Activated B cell treated with CpG ODN at 0.5 μM for 24 hours (primary cell): ENCODE results near the gene LRP3. TPM values are rescaled to one million over a fixed set of nuclear protein-coding genes. Genes with fewer than 3 reads are reported as not detected.

ENCODE experiments used
- ATAC-seq: fragments of 200-7000 bp; cut with Tn5 transposase; one replicate; pipeline ENCODE4 v1.10.0; 2021; ENCODE audit warnings: low read depth, mild to moderate bottlenecking, moderate library complexity
- CTCF ChIA-PET: fragments of 350-600 bp; sonication (Branson Sonifier 250); formaldehyde crosslinking; loops from one replicate; lab custom pipeline; 2021; ENCODE audit warnings: antibody characterized with exemption; lab: Charles Lee
- POLR2A ChIA-PET: fragments of 350-600 bp; sonication (Branson Sonifier 250); formaldehyde crosslinking; loops from one replicate; lab custom pipeline; 2021; ENCODE audit warnings: antibody characterized with exemption; lab: Charles Lee
- DNase-seq: peaks from one replicate; pipeline ENCODE4 v3.0.0; 2022
- H3K27ac Mint-ChIP-seq: one replicate; pipeline ENCODE4 v1.8.0; 2020; ENCODE audit warnings: mixed read lengths
- H3K27me3 Mint-ChIP-seq: one replicate; pipeline ENCODE4 v1.8.0; 2021; ENCODE audit warnings: mixed read lengths
- H3K36me3 Mint-ChIP-seq: one replicate; pipeline ENCODE4 v1.8.0; 2021; ENCODE audit warnings: low read depth, mixed read lengths
- H3K4me1 Mint-ChIP-seq: one replicate; pipeline ENCODE4 v1.8.0; 2021; ENCODE audit warnings: mixed read lengths
- H3K4me3 Mint-ChIP-seq: one replicate; pipeline ENCODE4 v1.8.0; 2020; ENCODE audit warnings: mild to moderate bottlenecking, mixed read lengths
- H3K9me3 Mint-ChIP-seq: one replicate; pipeline ENCODE4 v1.8.0; 2020; ENCODE audit warnings: mixed read lengths
- CTCF ChIP-seq: fragments of 200-600 bp; IDR thresholded peaks from one replicate; pipeline ENCODE4 v1.8.0; 2022; ENCODE audit warnings: antibody characterized with exemption, mild to moderate bottlenecking
- intact Hi-C: fragments of 100-400 bp; cut with micrococcal nuclease; formaldehyde crosslinking; loops from one replicate; pipeline ENCODE4 v1.15.1; 2024
- total RNA-seq: library from RNA; stranded (reverse); gene quantifications from 2 replicates; pipeline ENCODE4 v1.2.3, GENCODE V29; 2022

LRP3 gene
- total RNA-seq, 1 donor from 2014 or later, result not detected

GRCh38 chr19:33234736-33235135 lies 40.6 kb downstream of the LRP3 start:
- H3K9me3 Mint-ChIP-seq, result no peaks in the 10 kb centered on the region
- ChIA-PET POLR2A (interaction anchor here (1.9 kb wide), 1 partner anchor 137 kb away, joined by 9 read pairs; no protein-coding TSS in a partner anchor), CTCF (interaction anchor here (1.0 to 6.8 kb wide), 6 partner anchors 57 to 183 kb away, joined by 3 to 72 read pairs (median 4); partner anchors contain the start of gene CEBPA)
- no peak for DNase-seq
- ATAC-seq, result no peak
- intact Hi-C loops, result loop anchor here (1.0 to 2.0 kb wide), 6 partner anchors 58 to 537 kb away; partner anchors contain the start of genes CEBPA and CEBPG
- H3K27ac Mint-ChIP-seq, result no peak overlapping the region
- no peak for TF ChIP-seq CTCF
- no peak overlapping the region for H3K4me3 Mint-ChIP-seq
- H3K4me1 Mint-ChIP-seq, result peaks cover 4% of the 10 kb centered on the region
- H3K27me3 Mint-ChIP-seq, result peaks cover 11% of the 10 kb centered on the region
- no peaks in the 10 kb centered on the region for H3K36me3 Mint-ChIP-seq

GRCh38 chr19:33235269-33235995 lies 41.3 kb downstream of the LRP3 start:
- H3K9me3 Mint-ChIP-seq, result no peaks in the 10 kb centered on the region
- ATAC-seq (peak; percentile 91), DNase-seq (peak; percentile 74)
- H3K36me3 Mint-ChIP-seq, result no peaks in the 10 kb centered on the region
- peaks cover 4% of the 10 kb centered on the region for H3K4me1 Mint-ChIP-seq
- H3K27me3 Mint-ChIP-seq, result peaks cover 10% of the 10 kb centered on the region
- H3K27ac Mint-ChIP-seq, result no peak overlapping the region
- TF ChIP-seq CTCF, result peak; percentile 41
- CTCF ChIA-PET, result interaction anchor here (0.6 to 6.8 kb wide), 7 partner anchors 57 to 195 kb away, joined by 3 to 72 read pairs (median 3); partner anchors contain the start of gene CEBPA
- intact Hi-C loops, result loop anchor here (1.0 to 2.0 kb wide), 6 partner anchors 59 to 536 kb away; partner anchors contain the start of genes CEBPA and CEBPG
- POLR2A ChIA-PET, result interaction anchor here (0.6 to 1.9 kb wide), 2 partner anchors 132 to 137 kb away, joined by 9 read pairs; no protein-coding TSS in a partner anchor
- H3K4me3 Mint-ChIP-seq, result peak overlapping the region; percentile 44

- no peaks in the 10 kb centered on the region for H3K36me3 Mint-ChIP-seq
- H3K4me1 Mint-ChIP-seq, result peaks cover 4% of the 10 kb centered on the region
- no peak overlapping the region for H3K4me3 Mint-ChIP-seq
- intact Hi-C loops, result loop anchor here (1.0 to 2.0 kb wide), 6 partner anchors 59 to 535 kb away; partner anchors contain the start of genes CEBPA and CEBPG
- ChIA-PET CTCF (interaction anchor here (1.1 to 6.8 kb wide), 5 partner anchors 58 to 182 kb away, joined by 3 to 72 read pairs (median 4); no protein-coding TSS in a partner anchor), POLR2A (interaction anchor here (0.6 to 1.9 kb wide), 2 partner anchors 132 to 136 kb away, joined by 9 read pairs; no protein-coding TSS in a partner anchor)
- peaks cover 5% of the 10 kb centered on the region for H3K27me3 Mint-ChIP-seq
- DNase-seq (no peak), ATAC-seq (no peak)
- no peak for TF ChIP-seq CTCF
- H3K9me3 Mint-ChIP-seq, result no peaks in the 10 kb centered on the region
- no peak overlapping the region for H3K27ac Mint-ChIP-seq
These were observed 41.8 kb downstream of the LRP3 start for GRCh38 chr19:33235996-33236350.

GRCh38 chr19:33236696-33237390 lies 42.7 kb downstream of the LRP3 start:
- Mint-ChIP-seq H3K36me3 (no peaks in the 10 kb centered on the region), H3K27ac (no peak overlapping the region), H3K4me1 (peaks cover 4% of the 10 kb centered on the region), H3K27me3 (peaks cover 4% of the 10 kb centered on the region), H3K4me3 (no peak overlapping the region), H3K9me3 (no peaks in the 10 kb centered on the region)
- no peak for DNase-seq
- no peak for ATAC-seq
- TF ChIP-seq CTCF, result no peak
- intact Hi-C loops, result no loop called here
- POLR2A ChIA-PET, result interaction anchor here (1.9 kb wide), 1 partner anchor 135 kb away, joined by 9 read pairs; no protein-coding TSS in a partner anchor
- CTCF ChIA-PET, result interaction anchor here (6.8 kb wide), 1 partner anchor 169 kb away, joined by 72 read pairs; no protein-coding TSS in a partner anchor
